ENCODE results near the gene SAMD9. TPM values are rescaled to one million over a fixed set of nuclear protein-coding genes. Genes with fewer than 3 reads are reported as not detected.

SAMD9 gene
- total RNA-seq, 1 donor from 2014 or later, result 2.8 TPM

GRCh38 chr7:93120592-93121549 lies 3.1 kb upstream of the SAMD9 start:
- DNase-seq, result no peak
- peaks cover under 1% of the 10 kb centered on the region for H3K36me3 ChIP-seq
- no peak for TF ChIP-seq CTCF (IDR thresholded peaks at IDR 0.05; ENCODE audit: borderline replicate concordance)
- intact Hi-C loops (cut with micrococcal nuclease), result no loop called here
- peaks cover 23% of the 10 kb centered on the region for H3K4me1 ChIP-seq
- H3K27me3 ChIP-seq (ENCODE audit: low read depth), result no peaks in the 10 kb centered on the region
- peaks cover 40% of the 10 kb centered on the region for H3K9me3 ChIP-seq (replicated peaks)
- H3K27ac ChIP-seq (replicated peaks), result no peak overlapping the region
- no peak overlapping the region for H3K4me3 ChIP-seq

- H3K27me3 ChIP-seq (ENCODE audit: low read depth), result no peaks in the 10 kb centered on the region
- peaks cover 16% of the 10 kb centered on the region for H3K36me3 ChIP-seq
- no peak overlapping the region for H3K4me3 ChIP-seq
- peaks cover 53% of the 10 kb centered on the region for H3K9me3 ChIP-seq (replicated peaks)
- H3K27ac ChIP-seq (replicated peaks), result no peak overlapping the region
- no peak for TF ChIP-seq CTCF (IDR thresholded peaks at IDR 0.05; ENCODE audit: borderline replicate concordance)
- intact Hi-C loops (cut with micrococcal nuclease), result no loop called here
- DNase-seq, result no peak
- peaks cover 26% of the 10 kb centered on the region for H3K4me1 ChIP-seq
Observed at GRCh38 chr7:93119191-93119905, 1.6 kb upstream of the SAMD9 start.

GRCh38 chr7:93117327-93117726 lies 452 bp downstream of the SAMD9 start:
- DNase-seq, result no peak
- peak overlapping the region; percentile 72 for H3K27ac ChIP-seq (replicated peaks)
- intact Hi-C loops (cut with micrococcal nuclease), result no loop called here
- H3K27me3 ChIP-seq (ENCODE audit: low read depth), result no peaks in the 10 kb centered on the region
- H3K9me3 ChIP-seq (replicated peaks), result peaks cover 50% of the 10 kb centered on the region
- H3K4me1 ChIP-seq, result peaks cover 26% of the 10 kb centered on the region
- peaks cover 33% of the 10 kb centered on the region for H3K36me3 ChIP-seq
- no peak for TF ChIP-seq CTCF (IDR thresholded peaks at IDR 0.05; ENCODE audit: borderline replicate concordance)
- H3K4me3 ChIP-seq, result peak overlapping the region; percentile 61

- Histone ChIP-seq H3K36me3 (peaks cover 44% of the 10 kb centered on the region), H3K27ac (replicated peaks) (no peak overlapping the region), H3K4me1 (peaks cover 26% of the 10 kb centered on the region), H3K27me3 (ENCODE audit: low read depth) (no peaks in the 10 kb centered on the region), H3K4me3 (no peak overlapping the region), H3K9me3 (replicated peaks) (peaks cover 56% of the 10 kb centered on the region)
- no peak for TF ChIP-seq CTCF (IDR thresholded peaks at IDR 0.05; ENCODE audit: borderline replicate concordance)
- intact Hi-C loops (cut with micrococcal nuclease), result no loop called here
- DNase-seq, result no peak
Observed at GRCh38 chr7:93115796-93116195, 2.0 kb downstream of the SAMD9 start.

GRCh38 chr7:93108003-93108402 lies 9.8 kb downstream of the SAMD9 start:
- Histone ChIP-seq H3K4me1 (no peaks in the 10 kb centered on the region), H3K27ac (replicated peaks) (no peak overlapping the region), H3K27me3 (ENCODE audit: low read depth) (no peaks in the 10 kb centered on the region), H3K4me3 (no peak overlapping the region), H3K9me3 (replicated peaks) (peaks cover 98% of the 10 kb centered on the region), H3K36me3 (peaks cover 90% of the 10 kb centered on the region)
- no peak for DNase-seq
- intact Hi-C loops (cut with micrococcal nuclease), result no loop called here
- TF ChIP-seq CTCF (IDR thresholded peaks at IDR 0.05; ENCODE audit: borderline replicate concordance), result no peak
